IPS-18c (cell line): ENCODE data around the gene HPSE.

Experiments used
- H3K4me3 ChIP-seq: 2 replicates; pipeline ENCODE4 v1.7.0; 2013; ENCODE audit warnings: low read depth, mild to moderate bottlenecking, low read length, moderate library complexity; ENCODE audit not compliant: insufficient read depth
- H3K9me3 ChIP-seq: one replicate; pipeline ENCODE4 v1.6.1; 2013; ENCODE audit warnings: mild to moderate bottlenecking, low read length, moderate library complexity; ENCODE audit not compliant: control insufficient read depth, insufficient read depth

Gene HPSE

GRCh38 chr4:83267121-83267829, 67.4 kb downstream of the HPSE start:
- Histone ChIP-seq H3K4me3 (no peak overlapping the region), H3K9me3 (no peaks in the 10 kb centered on the region)

- Histone ChIP-seq H3K9me3 (no peaks in the 10 kb centered on the region), H3K4me3 (no peak overlapping the region)
These were observed 68.0 kb downstream of the HPSE start for GRCh38 chr4:83266689-83267088.

GRCh38 chr4:83263106-83263505, 71.5 kb downstream of the HPSE start:
- no peak overlapping the region for H3K4me3 ChIP-seq
- no peaks in the 10 kb centered on the region for H3K9me3 ChIP-seq

GRCh38 chr4:83262682-83263081, 72.0 kb downstream of the HPSE start:
- Histone ChIP-seq H3K9me3 (no peaks in the 10 kb centered on the region), H3K4me3 (no peak overlapping the region)

- H3K9me3 ChIP-seq = no peaks in the 10 kb centered on the region
- no peak overlapping the region for H3K4me3 ChIP-seq
These were observed 73.3 kb downstream of the HPSE start for GRCh38 chr4:83261307-83261706.

GRCh38 chr4:83259586-83259985, 75.1 kb downstream of the HPSE start:
- Histone ChIP-seq H3K9me3 (no peaks in the 10 kb centered on the region), H3K4me3 (no peak overlapping the region)

- Histone ChIP-seq H3K9me3 (no peaks in the 10 kb centered on the region), H3K4me3 (no peak overlapping the region)
These were observed 76.2 kb downstream of the HPSE start for GRCh38 chr4:83258461-83258860.

- H3K9me3 ChIP-seq = no peaks in the 10 kb centered on the region
- H3K4me3 ChIP-seq = no peak overlapping the region
These were observed 76.8 kb downstream of the HPSE start for GRCh38 chr4:83257811-83258210.

- H3K4me3 ChIP-seq = no peak overlapping the region
- no peaks in the 10 kb centered on the region for H3K9me3 ChIP-seq
These were observed 79.1 kb downstream of the HPSE start for GRCh38 chr4:83255584-83255983.

GRCh38 chr4:83252782-83253405, 81.8 kb downstream of the HPSE start:
- Histone ChIP-seq H3K9me3 (no peaks in the 10 kb centered on the region), H3K4me3 (no peak overlapping the region)

GRCh38 chr4:83251447-83251830, 83.2 kb downstream of the HPSE start:
- no peaks in the 10 kb centered on the region for H3K9me3 ChIP-seq
- H3K4me3 ChIP-seq = no peak overlapping the region

GRCh38 chr4:83250687-83251446, 83.8 kb downstream of the HPSE start:
- H3K4me3 ChIP-seq = no peak overlapping the region
- no peaks in the 10 kb centered on the region for H3K9me3 ChIP-seq

GRCh38 chr4:83248486-83248885, 86.2 kb downstream of the HPSE start:
- Histone ChIP-seq H3K9me3 (no peaks in the 10 kb centered on the region), H3K4me3 (no peak overlapping the region; the same call in 1 of the 2 replicates)

- Histone ChIP-seq H3K9me3 (no peaks in the 10 kb centered on the region), H3K4me3 (no peak overlapping the region)
These were observed 87.0 kb downstream of the HPSE start for GRCh38 chr4:83247415-83248357.
